ENCODE results near the gene DNASE1L3.

DNA sequence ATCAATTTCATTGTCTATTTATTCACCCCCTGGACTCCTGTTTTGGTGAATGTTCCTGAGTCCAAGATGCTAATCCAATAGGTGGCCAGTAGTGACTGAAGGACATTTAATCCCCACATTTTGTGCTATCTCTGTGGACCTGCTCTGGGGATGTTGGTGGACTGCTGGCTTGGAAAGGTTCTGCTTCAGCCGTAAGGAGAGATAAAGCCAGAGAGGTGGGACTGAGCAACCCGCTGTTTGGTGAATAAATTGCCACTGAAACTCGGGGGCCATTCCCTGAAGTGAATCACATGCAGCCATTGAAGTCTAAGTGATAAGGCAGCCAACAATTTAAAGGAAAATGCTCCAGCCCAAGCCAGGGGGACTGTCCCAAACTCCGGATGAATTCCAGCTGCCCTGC is 25.2 kb upstream of the DNASE1L3 start:
- TF ChIP-seq, protein P1, sequence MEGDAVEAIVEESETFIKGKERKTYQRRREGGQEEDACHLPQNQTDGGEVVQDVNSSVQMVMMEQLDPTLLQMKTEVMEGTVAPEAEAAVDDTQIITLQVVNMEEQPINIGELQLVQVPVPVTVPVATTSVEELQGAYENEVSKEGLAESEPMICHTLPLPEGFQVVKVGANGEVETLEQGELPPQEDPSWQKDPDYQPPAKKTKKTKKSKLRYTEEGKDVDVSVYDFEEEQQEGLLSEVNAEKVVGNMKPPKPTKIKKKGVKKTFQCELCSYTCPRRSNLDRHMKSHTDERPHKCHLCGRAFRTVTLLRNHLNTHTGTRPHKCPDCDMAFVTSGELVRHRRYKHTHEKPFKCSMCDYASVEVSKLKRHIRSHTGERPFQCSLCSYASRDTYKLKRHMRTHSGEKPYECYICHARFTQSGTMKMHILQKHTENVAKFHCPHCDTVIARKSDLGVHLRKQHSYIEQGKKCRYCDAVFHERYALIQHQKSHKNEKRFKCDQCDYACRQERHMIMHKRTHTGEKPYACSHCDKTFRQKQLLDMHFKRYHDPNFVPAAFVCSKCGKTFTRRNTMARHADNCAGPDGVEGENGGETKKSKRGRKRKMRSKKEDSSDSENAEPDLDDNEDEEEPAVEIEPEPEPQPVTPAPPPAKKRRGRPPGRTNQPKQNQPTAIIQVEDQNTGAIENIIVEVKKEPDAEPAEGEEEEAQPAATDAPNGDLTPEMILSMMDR (IDR thresholded peaks at IDR 0.05; ENCODE audit: extremely low read depth in 1 of 2, insufficient read depth in 1 of 2, low read depth in 1 of 2, low read length in 2 of 2) = no peak
- TF ChIP-seq POLR2A (IDR thresholded peaks at IDR 0.05; ENCODE audit: low read depth, low read length) (no peak), EZH2 (IDR thresholded peaks at IDR 0.05; ENCODE audit: borderline replicate concordance, low read depth, low read length, severe bottlenecking) (no peak), GATA2 (IDR thresholded peaks at IDR 0.05; ENCODE audit: insufficient read depth, insufficient read length, low read depth, low read length) (no peak), JUN (IDR thresholded peaks at IDR 0.05; ENCODE audit: borderline replicate concordance, insufficient read depth, insufficient read length, low read depth) (no peak), POLR2AphosphoS5 (IDR thresholded peaks at IDR 0.05; ENCODE audit: insufficient read depth, low read depth, low read length) (no peak), FOS (IDR thresholded peaks at IDR 0.05; ENCODE audit: borderline replicate concordance, insufficient read depth, low read length) (no peak), MYC (IDR thresholded peaks at IDR 0.05; ENCODE audit: low read depth, low read length) (no peak)
- TF ChIP-seq, protein P2, sequence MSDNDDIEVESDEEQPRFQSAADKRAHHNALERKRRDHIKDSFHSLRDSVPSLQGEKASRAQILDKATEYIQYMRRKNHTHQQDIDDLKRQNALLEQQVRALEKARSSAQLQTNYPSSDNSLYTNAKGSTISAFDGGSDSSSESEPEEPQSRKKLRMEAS (IDR thresholded peaks at IDR 0.05; ENCODE audit: insufficient read depth, insufficient read length) = no peak

All from endothelial cell of umbilical vein (primary cell).